Stimulated activated CD4-positive, alpha-beta T cell treated with anti-CD3 and anti-CD28 coated beads, Interleukin-4, amount 100 ng/mL, for 48 hours (primary cell): ENCODE measurements around the gene CISH.

ENCODE experiments used
- DNase-seq, 2 donors: peaks; one replicate each; pipeline ENCODE4 v3.0.0-alpha.2; 2020; ENCODE audit warnings: low read depth in 2 of 2

Gene CISH

GRCh38 chr3:50611464-50612233 is at the start of gene CISH:
CISH (minus strand) TSS chr3:50611774; CDS start chr3:50611650, 124 bp downstream.
- DNase-seq: peak; percentile 96 to 98

- no peak for DNase-seq
Measured at GRCh38 chr3:50660386-50660785, 48.8 kb upstream of the CISH start.

GRCh38 chr3:50658831-50659230 is 47.3 kb upstream of the CISH start:
- DNase-seq: no peak

- no peak for DNase-seq
Measured at GRCh38 chr3:50658416-50658815, 46.8 kb upstream of the CISH start.

GRCh38 chr3:50657816-50658215 is 46.2 kb upstream of the CISH start:
- DNase-seq: no peak

- DNase-seq: no peak
Measured at GRCh38 chr3:50657407-50657806, 45.8 kb upstream of the CISH start.

GRCh38 chr3:50656417-50657195 is 45.0 kb upstream of the CISH start:
- DNase-seq: no peak

GRCh38 chr3:50655009-50655830 is 43.6 kb upstream of the CISH start:
- DNase-seq: peak in 1 of 2 donors; percentile 7

GRCh38 chr3:50653937-50654595 is 42.5 kb upstream of the CISH start:
- DNase-seq: no peak

- peak; percentile 33 to 39 for DNase-seq
Measured at GRCh38 chr3:50652709-50653108, 41.1 kb upstream of the CISH start.

- no peak for DNase-seq
Measured at GRCh38 chr3:50651920-50652529, 40.5 kb upstream of the CISH start.

GRCh38 chr3:50651445-50651844 is 39.9 kb upstream of the CISH start:
- DNase-seq: no peak

GRCh38 chr3:50650018-50650417 is 38.4 kb upstream of the CISH start:
- no peak for DNase-seq

GRCh38 chr3:50649451-50649931 is 37.9 kb upstream of the CISH start:
- DNase-seq: no peak

- no peak for DNase-seq
Measured at GRCh38 chr3:50648944-50649343, 37.4 kb upstream of the CISH start.

- DNase-seq: no peak
Measured at GRCh38 chr3:50648313-50648712, 36.7 kb upstream of the CISH start.

- DNase-seq: no peak
Measured at GRCh38 chr3:50645378-50645777, 33.8 kb upstream of the CISH start.

- DNase-seq: no peak
Measured at GRCh38 chr3:50644561-50644960, 33.0 kb upstream of the CISH start.

GRCh38 chr3:50642382-50642781 is 30.8 kb upstream of the CISH start:
- DNase-seq: no peak

- no peak for DNase-seq
Measured at GRCh38 chr3:50639055-50639494, 27.5 kb upstream of the CISH start.

- no peak for DNase-seq
Measured at GRCh38 chr3:50637945-50638344, 26.4 kb upstream of the CISH start.
